Endothelial cell of umbilical vein (primary cell): ENCODE measurements around the gene PPTC7.

ENCODE experiments used
- CTCF ChIP-seq, 2 donors: IDR thresholded peaks; 1 replicate in 1 of 2; 2 replicates in 1 of 2; pipeline ENCODE4 v1.5.1; 2011; ENCODE audit warnings: low read length in 2 of 2, mild to moderate bottlenecking in 2 of 2, moderate library complexity in 2 of 2, control low read depth in 1 of 2, inconsistent platforms in 1 of 2, low read depth in 1 of 2; ENCODE audit not compliant: insufficient read depth in 1 of 2; ENCODE audit errors: extremely low read depth in 1 of 2
- EZH2 ChIP-seq: IDR thresholded peaks from 2 replicates; pipeline ENCODE4 v1.6.1; 2012; ENCODE audit warnings: borderline replicate concordance, low read depth, mild to moderate bottlenecking, moderate library complexity, low read length, inconsistent platforms; ENCODE audit not compliant: severe bottlenecking
- FOS ChIP-seq: IDR thresholded peaks from 2 replicates; pipeline ENCODE4 v1.6.1; 2011; ENCODE audit warnings: mild to moderate bottlenecking, low read length, moderate library complexity, borderline replicate concordance; ENCODE audit not compliant: insufficient read depth
- GATA2 ChIP-seq: IDR thresholded peaks from 2 replicates; pipeline ENCODE4 v1.7.0; 2011; ENCODE audit warnings: low read depth, mild to moderate bottlenecking, moderate library complexity, mixed read lengths, low read length; ENCODE audit not compliant: insufficient read length, insufficient read depth
- JUN ChIP-seq: IDR thresholded peaks from 2 replicates; pipeline ENCODE4 v1.6.1; 2011; ENCODE audit warnings: borderline replicate concordance, low read depth; ENCODE audit not compliant: insufficient read length, insufficient read depth
- MAX ChIP-seq: IDR thresholded peaks from 2 replicates; pipeline ENCODE4 v1.6.1; 2011; ENCODE audit not compliant: insufficient read depth, insufficient read length
- MYC ChIP-seq: IDR thresholded peaks from one replicate; pipeline ENCODE4 v1.6.1; 2011; ENCODE audit warnings: mild to moderate bottlenecking, low read depth, low read length
- POLR2A ChIP-seq: IDR thresholded peaks from 2 replicates; pipeline ENCODE4 v1.6.1; 2012; ENCODE audit warnings: low read depth, mild to moderate bottlenecking, control low read depth, low read length
- POLR2AphosphoS5 ChIP-seq: IDR thresholded peaks from 2 replicates; pipeline ENCODE4 v1.6.1; 2012; ENCODE audit warnings: low read depth, mild to moderate bottlenecking, control low read depth, low read length, moderate library complexity; ENCODE audit not compliant: insufficient read depth

GRCh38 chr12:110533607-110534006, 49.5 kb downstream of the PPTC7 start:
- TF ChIP-seq CTCF (IDR thresholded peaks at IDR 0.05; ENCODE audit: extremely low read depth in 1 of 2, insufficient read depth in 1 of 2, low read depth in 1 of 2, low read length in 2 of 2) (no peak), POLR2AphosphoS5 (no peak), GATA2 (no peak), MAX (no peak), EZH2 (no peak), POLR2A (no peak), JUN (no peak), MYC (no peak), FOS (no peak)
